H9 (cell line): ENCODE data around the gene SPRN. TPM values are rescaled to one million over a fixed set of nuclear protein-coding genes. Genes with fewer than 3 reads are reported as not detected.
"Not testable (repeated sequence)": the region's sequence is repeated elsewhere in the genome, so short reads cannot be mapped to it uniquely, and the experiment has no call there.

Experiments
- DNase-seq: peaks from one replicate; pipeline ENCODE4 v3.0.0-alpha.2; 2017
- H2AFZ ChIP-seq: one replicate; pipeline ENCODE4 v1.6.1; 2013; ENCODE audit warnings: mild to moderate bottlenecking, low read length, control low read depth, moderate library complexity
- H2AK5ac ChIP-seq: 2 replicates; pipeline ENCODE4 v1.6.1; 2013; ENCODE audit warnings: low read length, control low read depth, mixed read lengths; ENCODE audit not compliant: insufficient read length
- H2BK120ac ChIP-seq: one replicate; pipeline ENCODE4 v1.6.1; 2013; ENCODE audit warnings: low read depth, mild to moderate bottlenecking, low read length, control low read depth, inconsistent platforms; ENCODE audit not compliant: poor library complexity, severe bottlenecking
- H2BK12ac ChIP-seq: 2 replicates; pipeline ENCODE4 v1.6.1; 2013; ENCODE audit warnings: low read length, control low read depth, mixed read lengths, low read depth; ENCODE audit not compliant: insufficient read length
- H2BK15ac ChIP-seq: 2 replicates; pipeline ENCODE4 v1.6.1; 2013; ENCODE audit warnings: low read depth, low read length, control low read depth
- H2BK20ac ChIP-seq: one replicate; pipeline ENCODE4 v1.6.1; 2013; ENCODE audit warnings: low read depth, mild to moderate bottlenecking, low read length, control low read depth, inconsistent platforms; ENCODE audit not compliant: poor library complexity, severe bottlenecking
- H2BK5ac ChIP-seq: 2 replicates; pipeline ENCODE4 v1.6.1; 2013; ENCODE audit warnings: low read length, control low read depth, mixed read lengths; ENCODE audit not compliant: insufficient read length
- H3K14ac ChIP-seq: 2 replicates; pipeline ENCODE4 v1.6.1; 2013; ENCODE audit warnings: low read length, control low read depth; ENCODE audit not compliant: insufficient read depth
- H3K18ac ChIP-seq: 2 replicates; pipeline ENCODE4 v1.6.1; 2013; ENCODE audit warnings: low read depth, mild to moderate bottlenecking, mixed read lengths, low read length, control low read depth; ENCODE audit not compliant: insufficient read length
- H3K23ac ChIP-seq: 2 replicates; pipeline ENCODE4 v1.6.1; 2013; ENCODE audit warnings: low read length, control low read depth, mixed read lengths, low read depth; ENCODE audit not compliant: insufficient read length
- H3K23me2 ChIP-seq: 2 replicates; pipeline ENCODE4 v1.6.1; 2013; ENCODE audit warnings: low read depth, mild to moderate bottlenecking, mixed read lengths, low read length, control low read depth; ENCODE audit not compliant: insufficient read length, poor library complexity, severe bottlenecking
- H3K27ac ChIP-seq: 2 replicates; pipeline ENCODE4 v1.5.1; 2013; ENCODE audit warnings: low read length, control low read depth, mixed read lengths, low read depth; ENCODE audit not compliant: insufficient read length
- H3K27me3 ChIP-seq: 2 replicates; pipeline ENCODE4 v1.6.1; 2013; ENCODE audit warnings: low read length, control low read depth, inconsistent platforms; ENCODE audit not compliant: insufficient read depth
- H3K4ac ChIP-seq: 2 replicates; pipeline ENCODE4 v1.6.1; 2013; ENCODE audit warnings: low read depth, mild to moderate bottlenecking, control low read depth, inconsistent platforms, low read length, moderate library complexity
- H3K4me1 ChIP-seq: 2 replicates; pipeline ENCODE4 v1.6.1; 2013; ENCODE audit warnings: low read length, control low read depth, inconsistent platforms; ENCODE audit not compliant: insufficient read depth
- H3K4me2 ChIP-seq: 2 replicates; pipeline ENCODE4 v1.6.1; 2013; ENCODE audit warnings: low read length, control low read depth, mixed read lengths; ENCODE audit not compliant: insufficient read length, insufficient read depth
- H3K56ac ChIP-seq: 2 replicates; pipeline ENCODE4 v1.6.1; 2013; ENCODE audit warnings: low read depth, mild to moderate bottlenecking, mixed read lengths, low read length, control low read depth; ENCODE audit not compliant: insufficient read length
- H3K79me1 ChIP-seq: 2 replicates; pipeline ENCODE4 v1.6.1; 2013; ENCODE audit warnings: low read depth, mild to moderate bottlenecking, moderate library complexity, low read length, control low read depth, inconsistent platforms; ENCODE audit not compliant: insufficient read depth, poor library complexity, severe bottlenecking
- H3K79me2 ChIP-seq: 2 replicates; pipeline ENCODE4 v1.6.1; 2013; ENCODE audit warnings: low read length, control low read depth, inconsistent platforms; ENCODE audit not compliant: insufficient read depth
- H3K9ac ChIP-seq: 2 replicates; pipeline ENCODE4 v1.6.1; 2013; ENCODE audit warnings: low read length, control low read depth, mixed read lengths; ENCODE audit not compliant: insufficient read length; ENCODE audit errors: extremely low read depth
- H3K9me3 ChIP-seq: one replicate; pipeline ENCODE4 v1.6.1; 2013; ENCODE audit warnings: low read depth, low read length, inconsistent platforms; ENCODE audit not compliant: control insufficient read depth
- H3T11ph ChIP-seq: one replicate; pipeline ENCODE4 v1.6.1; 2013; ENCODE audit warnings: mild to moderate bottlenecking, low read length, control low read depth, inconsistent platforms
- H4K20me1 ChIP-seq: one replicate; pipeline ENCODE4 v1.6.1; 2013; ENCODE audit not compliant: control insufficient read depth, insufficient read length, insufficient read depth
- H4K5ac ChIP-seq: 2 replicates; pipeline ENCODE4 v1.6.1; 2013; ENCODE audit warnings: low read depth, mild to moderate bottlenecking, mixed read lengths, low read length, control low read depth; ENCODE audit not compliant: insufficient read length
- H4K8ac ChIP-seq: replicated peaks from 2 replicates; pipeline ENCODE4 v1.6.1; 2013; ENCODE audit warnings: low read length, control low read depth, mixed read lengths, low read depth; ENCODE audit not compliant: insufficient read length
- H4K91ac ChIP-seq: 2 replicates; pipeline ENCODE4 v1.6.1; 2013; ENCODE audit warnings: low read depth, mild to moderate bottlenecking, moderate library complexity, mixed read lengths, low read length, control low read depth; ENCODE audit not compliant: insufficient read length
- H3K27ac Mint-ChIP-seq, 3 experiments: 2 replicates in 2 of 3; 3 replicates in 1 of 3; pipeline ENCODE4 v1.8.0; 2020 to 2021; ENCODE audit warnings: mixed read lengths in 3 of 3, mild to moderate bottlenecking in 1 of 3, moderate library complexity in 1 of 3
- H3K27me3 Mint-ChIP-seq: 2 replicates; pipeline ENCODE4 v1.8.0; 2021; ENCODE audit warnings: low read depth, mild to moderate bottlenecking, moderate library complexity, mixed read lengths
- H3K36me3 Mint-ChIP-seq, 3 experiments: 2 replicates in 2 of 3; 3 replicates in 1 of 3; pipeline ENCODE4 v1.8.0; 2020 to 2021; ENCODE audit warnings: low read depth in 3 of 3, mixed read lengths in 3 of 3; ENCODE audit not compliant: insufficient read depth in 1 of 3
- H3K4me1 Mint-ChIP-seq, 2 experiments: 2 replicates each; pipeline ENCODE4 v1.8.0; 2020; ENCODE audit warnings: mixed read lengths in 2 of 2
- H3K4me3 Mint-ChIP-seq, 2 experiments: 2 replicates in 1 of 2; 3 replicates in 1 of 2; pipeline ENCODE4 v1.8.0; 2020 to 2021; ENCODE audit warnings: mild to moderate bottlenecking in 2 of 2, mixed read lengths in 2 of 2, moderate library complexity in 1 of 2
- H3K9me3 Mint-ChIP-seq, 2 experiments: 2 replicates in 1 of 2; 3 replicates in 1 of 2; pipeline ENCODE4 v1.8.0; 2020; ENCODE audit warnings: mild to moderate bottlenecking in 2 of 2, mixed read lengths in 2 of 2, moderate library complexity in 1 of 2
- WGBS: extraction: QIAGEN DNeasy Blood & Tissue Kit; methylation state at CpG from one replicate; pipeline ENCODE4 v1.1.7; 2013; ENCODE audit warnings: missing lambda C conversion rate, low lambda C conversion rate, mixed read lengths; ENCODE audit not compliant: insufficient read length; ENCODE audit errors: extremely low coverage; 5-methylcytosine and 5-hydroxymethylcytosine counted together
- total RNA-seq: library from RNA; stranded (reverse); gene quantifications from 2 replicates; pipeline ENCODE4 v1.2.1, GENCODE V29; 2021

The SPRN gene
- total RNA-seq, 1 experiment from 2014 or later: 0.42 TPM

DNA sequence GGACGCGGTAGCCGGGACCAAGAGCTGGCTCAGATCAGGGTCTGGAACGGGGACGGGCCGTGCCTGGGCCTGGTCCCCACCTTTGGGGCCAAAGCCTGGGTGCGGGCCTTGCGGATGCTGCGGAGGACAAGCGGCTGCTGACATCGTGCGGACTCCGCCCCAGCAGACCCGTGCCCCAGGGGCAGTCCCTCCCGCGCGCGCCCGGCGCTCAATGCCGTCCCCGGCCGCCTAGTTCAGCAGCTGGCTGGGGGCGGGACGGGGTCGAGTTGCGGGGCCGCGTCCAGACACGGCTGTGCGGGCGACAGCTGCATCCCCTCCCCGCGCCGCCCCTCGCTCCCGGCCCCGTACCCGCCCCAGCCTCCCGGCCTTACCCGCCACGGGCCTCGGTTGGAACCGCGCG is 323 bp downstream of the SPRN start:
- not testable (repeated sequence) for H2AK5ac ChIP-seq, H3K27ac Mint-ChIP-seq, H3K27me3 ChIP-seq, H3K4me1 ChIP-seq, H2BK120ac ChIP-seq, H2BK15ac ChIP-seq, H3K23me2 ChIP-seq, H2BK20ac ChIP-seq, H3K14ac ChIP-seq, H2BK5ac ChIP-seq, H3K9me3 Mint-ChIP-seq, H3K56ac ChIP-seq, H3T11ph ChIP-seq, H3K4ac ChIP-seq, H4K5ac ChIP-seq, DNase-seq, H3K4me3 Mint-ChIP-seq, H2AFZ ChIP-seq, H3K79me1 ChIP-seq, H3K79me2 ChIP-seq, H4K20me1 ChIP-seq, H3K23ac ChIP-seq, H3K4me2 ChIP-seq, H3K4me1 Mint-ChIP-seq, H3K18ac ChIP-seq, H3K9me3 ChIP-seq, H4K8ac ChIP-seq, H3K9ac ChIP-seq, H3K36me3 Mint-ChIP-seq, H3K27ac ChIP-seq, H2BK12ac ChIP-seq, H4K91ac ChIP-seq
- peaks cover 11% of the 10 kb centered on the region for H3K27me3 Mint-ChIP-seq
- WGBS: no CpG with 5 or more reads among the region's 46 CpGs
